ENCODE results near the gene MTG2.

The MTG2 gene

DNA sequence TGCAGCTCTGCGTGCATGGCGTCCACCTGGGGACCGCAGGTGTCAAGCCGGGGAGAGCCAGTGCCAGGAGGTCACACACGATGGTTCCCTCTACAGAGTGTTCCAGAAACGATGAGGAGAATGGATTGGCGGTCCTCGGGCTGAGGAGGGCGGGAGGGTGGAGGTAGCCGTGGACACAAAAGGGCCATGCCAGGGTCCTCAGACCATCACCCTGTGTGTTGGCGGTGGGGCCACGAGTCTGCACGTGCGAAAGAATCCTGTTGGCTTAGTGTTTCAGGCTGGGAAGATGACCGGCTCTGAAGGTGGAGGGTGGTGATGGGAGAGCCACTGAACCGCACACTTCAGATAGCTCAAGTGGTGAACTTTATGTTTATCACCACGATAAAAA, 23.6 kb downstream of the MTG2 start:
- no peak for FAIRE-seq

DNA sequence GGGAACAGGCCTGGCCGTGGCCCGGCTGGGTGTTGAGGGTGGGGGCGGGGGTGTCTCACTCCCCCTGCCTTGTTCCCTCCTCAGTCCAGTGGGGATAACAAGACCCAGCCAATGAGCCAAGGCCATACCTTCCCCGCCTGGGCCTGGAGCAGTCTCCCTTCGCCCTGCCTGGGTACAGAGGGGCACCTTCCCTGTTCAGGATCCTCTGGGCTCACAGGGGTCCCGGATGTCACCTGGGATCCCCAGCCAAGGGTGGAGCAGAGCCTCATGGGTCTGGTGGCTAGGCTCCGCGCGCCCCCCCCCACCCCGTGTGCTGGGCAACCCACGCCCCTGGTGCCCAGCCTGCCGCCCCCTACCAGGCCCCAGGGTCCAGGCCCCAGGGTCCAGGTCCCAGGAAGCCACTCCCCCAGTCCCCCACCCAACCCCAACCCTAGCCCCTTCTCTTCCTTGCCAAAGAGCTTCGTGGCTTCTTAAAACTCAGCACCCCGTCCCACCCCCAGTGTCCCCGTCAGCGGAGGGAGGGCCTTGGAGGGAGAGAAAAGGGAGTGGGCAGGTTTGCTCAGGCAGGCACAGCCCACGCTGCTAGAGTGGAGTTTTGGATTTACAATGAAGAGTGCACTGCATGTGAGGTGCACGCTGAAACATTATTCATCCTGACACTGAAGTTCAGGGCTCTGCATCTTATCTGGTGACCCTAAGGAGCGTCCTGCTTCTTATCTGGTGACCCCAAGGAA, 25.4 kb downstream of the MTG2 start:
- FAIRE-seq = no peak

DNA sequence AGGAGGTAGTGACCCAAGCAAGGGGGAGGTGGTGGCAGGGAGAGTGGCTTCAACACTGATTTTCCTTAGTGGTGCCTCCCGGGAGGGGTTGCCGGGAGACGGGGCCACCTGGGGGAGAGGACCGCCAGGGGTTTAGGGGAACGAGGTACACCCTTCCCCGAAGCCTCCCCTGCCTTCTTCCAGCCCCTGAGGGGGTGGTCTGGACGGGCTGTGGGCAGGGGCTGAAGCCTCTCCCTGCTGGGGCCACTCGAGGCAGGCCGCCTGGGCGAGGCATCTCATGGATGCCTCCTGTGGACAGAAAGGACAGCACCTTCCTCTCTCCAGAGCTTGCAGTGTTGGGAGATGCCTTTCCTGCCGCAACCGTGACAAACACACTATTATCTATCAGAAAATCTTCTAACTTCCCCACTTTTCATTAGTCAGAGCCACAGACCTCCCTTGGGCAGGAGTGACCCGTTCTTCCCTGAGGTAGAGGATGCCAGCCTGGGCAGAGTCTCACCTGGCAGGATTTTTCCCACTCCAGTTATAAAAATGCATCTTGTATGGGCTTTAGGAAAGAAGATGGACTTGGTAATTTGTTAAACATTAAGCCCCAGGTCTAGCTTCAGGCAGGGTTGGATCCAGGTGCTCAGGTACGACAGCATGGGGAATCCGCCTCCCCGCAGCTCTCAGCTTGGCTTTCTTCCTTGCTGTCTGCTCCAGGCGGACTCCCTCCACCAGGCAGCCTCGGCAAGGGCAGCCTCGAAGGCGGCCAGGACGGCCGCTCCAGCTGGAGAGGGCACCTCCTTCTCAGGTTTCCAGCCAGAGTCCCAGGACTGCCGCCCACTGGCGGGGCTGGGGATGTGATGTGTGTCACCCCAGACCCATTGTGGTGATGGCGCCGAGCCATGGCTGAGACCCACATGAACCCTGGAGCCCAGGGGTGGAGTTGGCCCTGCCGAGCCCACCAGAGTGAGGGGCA, 26.2 kb downstream of the MTG2 start:
- no peak for FAIRE-seq

DNA sequence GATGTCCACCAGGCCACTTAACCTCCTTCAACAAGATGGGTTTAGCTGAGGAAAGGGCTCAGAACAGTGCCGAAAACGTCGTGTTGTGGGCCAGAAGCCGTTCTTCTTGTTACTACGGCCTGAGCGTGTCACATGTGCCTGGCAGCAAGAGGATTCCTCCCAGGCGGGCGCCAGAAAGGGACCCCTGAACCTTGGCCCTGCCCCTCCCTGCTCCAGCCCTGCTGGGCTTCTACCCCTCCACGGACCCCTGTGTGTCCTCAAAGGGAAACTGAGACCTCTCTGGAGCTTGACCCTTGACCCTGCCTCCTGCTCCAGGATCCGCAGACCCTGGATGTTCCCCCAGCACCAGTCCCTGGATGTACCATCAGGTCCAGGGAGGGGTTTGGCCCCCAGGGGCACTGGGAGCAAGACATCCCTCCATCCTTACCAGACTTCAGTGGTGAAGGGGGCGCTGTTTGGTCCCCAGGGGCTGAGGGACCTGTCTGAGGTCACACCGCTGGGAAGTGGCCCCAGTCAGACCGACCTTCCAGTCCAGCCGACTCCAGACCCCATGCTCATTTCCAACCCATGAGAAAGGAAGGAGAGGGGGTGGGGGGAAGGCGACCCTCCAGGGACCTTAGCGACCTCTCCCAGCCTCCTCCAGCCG, 27.1 kb downstream of the MTG2 start:
- FAIRE-seq = no peak

DNA sequence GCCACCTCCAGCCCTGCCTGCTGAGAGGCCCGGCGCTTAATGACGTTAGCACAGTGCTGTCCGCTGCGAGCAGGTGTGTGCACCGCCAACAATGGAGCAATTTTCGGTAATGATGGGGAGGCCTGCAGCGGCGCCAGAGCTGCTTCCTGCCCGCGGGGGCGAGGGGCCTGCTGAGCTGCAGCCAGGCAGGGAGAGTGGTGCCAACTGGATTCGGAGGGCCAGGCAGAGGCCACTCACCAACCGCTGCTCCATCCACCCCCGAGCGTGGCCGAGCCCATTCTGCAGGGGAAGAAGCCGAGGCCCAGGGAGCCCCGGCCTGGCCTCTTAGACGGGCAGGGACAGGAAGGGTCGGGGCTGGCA, 27.6 kb downstream of the MTG2 start:
- no peak for FAIRE-seq

DNA sequence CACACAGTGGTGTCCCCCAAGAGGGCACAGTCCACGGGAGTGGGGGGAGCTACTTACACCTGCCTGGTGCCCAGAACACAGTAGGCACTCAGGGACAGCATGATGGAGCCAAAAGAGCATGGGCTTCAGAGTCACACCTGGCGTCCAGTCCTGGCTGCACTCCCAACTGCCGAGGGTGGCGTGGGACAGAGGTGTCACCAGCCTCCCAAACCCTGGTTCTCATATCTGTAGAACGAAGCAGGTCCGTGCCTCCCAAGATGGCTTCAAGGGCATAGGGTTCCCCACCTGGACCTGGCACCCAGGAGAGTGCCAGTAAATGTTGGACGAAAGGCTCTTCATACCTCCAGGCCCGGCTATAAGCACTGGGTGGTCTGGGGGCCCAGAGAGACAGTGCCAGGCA, 28.4 kb downstream of the MTG2 start:
- no peak for FAIRE-seq

DNA sequence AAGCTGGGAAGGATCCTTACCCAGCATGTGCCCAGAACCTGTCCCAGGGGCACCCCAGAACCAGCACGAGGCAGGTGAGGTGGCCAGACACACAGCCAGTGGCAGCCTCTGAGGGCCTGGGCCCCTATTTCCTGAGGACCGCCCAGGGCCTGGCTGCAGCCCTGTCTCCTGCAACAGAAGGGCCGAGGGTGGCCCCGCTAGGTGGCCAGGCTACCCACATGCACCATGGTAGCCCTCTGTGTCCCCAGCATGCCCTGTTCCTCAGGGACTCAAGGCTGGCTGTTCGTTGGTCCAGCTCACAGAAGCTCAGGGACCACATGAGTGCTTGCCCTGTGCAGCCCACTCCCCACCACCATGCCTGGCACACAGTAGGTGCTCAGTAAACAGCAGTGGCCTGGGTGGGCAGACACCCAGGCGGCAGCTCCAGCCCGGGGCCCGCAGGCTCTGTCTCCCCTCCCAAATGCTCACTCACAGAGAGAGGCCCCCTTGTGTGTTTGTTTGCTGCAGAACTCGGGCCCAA, 29.0 kb downstream of the MTG2 start:
- FAIRE-seq = no peak

DNA sequence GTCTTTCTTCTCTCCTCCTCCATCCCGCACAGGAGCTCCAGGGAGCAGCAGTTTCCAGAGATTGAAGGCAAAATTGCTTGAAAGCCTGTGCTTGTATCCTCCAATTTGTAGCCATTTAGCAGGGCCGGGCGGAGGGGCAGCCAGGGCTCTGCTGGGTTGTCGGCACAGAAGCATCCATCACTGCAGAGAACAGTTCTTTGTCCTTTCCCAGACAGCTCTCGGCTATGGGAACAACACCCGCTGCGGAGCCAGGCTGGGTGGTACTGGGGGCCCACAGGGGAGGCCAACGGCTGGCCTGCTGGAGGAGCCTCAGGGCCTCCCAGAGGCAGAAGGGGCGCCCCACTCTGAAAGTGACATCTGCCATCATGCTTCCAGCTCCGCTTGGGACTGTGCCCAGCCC, 29.5 kb downstream of the MTG2 start:
- no peak for FAIRE-seq

DNA sequence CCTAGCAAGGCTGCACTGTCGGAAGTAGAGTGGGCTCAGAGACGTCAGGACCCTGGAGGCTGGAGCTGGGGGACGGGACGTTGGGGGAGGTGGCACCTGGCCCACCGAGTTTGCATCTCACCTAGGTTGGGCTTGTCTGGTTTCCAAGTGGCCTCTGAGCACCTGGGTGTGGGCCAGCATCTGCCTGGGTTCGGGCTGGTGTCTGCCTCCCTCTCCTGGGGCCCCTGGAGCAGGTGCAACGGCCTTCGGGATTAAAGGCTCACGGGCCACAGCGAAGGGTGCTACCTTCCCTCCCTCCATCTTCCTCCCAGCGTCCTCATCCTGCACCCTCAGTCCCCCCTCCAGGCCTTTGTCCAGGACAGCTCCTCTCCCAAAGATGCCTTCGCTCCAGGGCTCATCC, 31.2 kb downstream of the MTG2 start:
- no peak for FAIRE-seq

DNA sequence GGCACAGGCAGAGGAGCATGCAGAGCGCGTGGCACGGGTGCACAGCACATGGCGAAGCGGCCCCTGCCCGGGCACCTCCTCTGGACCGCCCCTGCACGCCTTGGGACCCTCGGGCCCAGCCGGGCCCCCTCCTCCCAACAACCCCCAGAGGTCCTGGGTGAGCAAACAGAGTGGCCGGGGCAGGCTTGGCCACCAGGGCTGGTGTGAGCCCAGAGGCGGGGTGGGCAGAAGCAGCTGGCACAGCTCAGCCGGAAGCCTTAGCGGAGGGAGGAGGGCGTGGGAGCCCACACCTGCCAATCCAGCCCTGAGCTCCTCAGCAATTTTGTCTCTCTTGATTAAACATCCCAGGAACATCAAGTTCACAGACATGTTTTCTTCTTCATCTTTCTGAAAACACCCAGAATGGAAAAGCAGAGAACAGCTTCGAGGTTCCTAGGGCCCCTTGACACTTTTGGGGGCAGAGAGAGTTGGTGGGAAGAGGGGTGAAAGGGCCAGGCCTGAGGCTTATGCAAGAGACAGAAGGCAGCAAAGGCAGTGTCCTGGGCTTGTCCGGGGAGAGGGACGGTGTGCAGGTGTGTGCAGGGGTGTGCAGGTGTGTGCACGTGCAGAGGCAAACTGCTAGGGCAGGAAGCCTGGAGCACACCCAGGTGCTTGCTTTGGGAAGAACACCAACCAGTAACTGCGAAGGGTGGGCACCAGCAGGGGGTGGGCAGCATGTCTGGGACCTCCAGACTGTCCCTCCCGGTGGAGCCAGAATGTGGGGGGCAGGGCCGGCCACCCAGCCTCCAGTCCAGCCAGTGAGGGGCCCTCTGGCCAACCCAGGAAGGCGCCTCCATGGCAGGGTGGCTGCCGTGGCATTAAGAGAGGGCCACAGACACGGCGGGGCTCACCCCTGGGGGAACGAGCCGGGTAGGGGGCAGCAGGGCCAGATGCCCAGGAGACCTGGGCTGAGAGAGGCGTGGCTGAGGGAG, 32.5 kb downstream of the MTG2 start:
- no peak for FAIRE-seq

DNA sequence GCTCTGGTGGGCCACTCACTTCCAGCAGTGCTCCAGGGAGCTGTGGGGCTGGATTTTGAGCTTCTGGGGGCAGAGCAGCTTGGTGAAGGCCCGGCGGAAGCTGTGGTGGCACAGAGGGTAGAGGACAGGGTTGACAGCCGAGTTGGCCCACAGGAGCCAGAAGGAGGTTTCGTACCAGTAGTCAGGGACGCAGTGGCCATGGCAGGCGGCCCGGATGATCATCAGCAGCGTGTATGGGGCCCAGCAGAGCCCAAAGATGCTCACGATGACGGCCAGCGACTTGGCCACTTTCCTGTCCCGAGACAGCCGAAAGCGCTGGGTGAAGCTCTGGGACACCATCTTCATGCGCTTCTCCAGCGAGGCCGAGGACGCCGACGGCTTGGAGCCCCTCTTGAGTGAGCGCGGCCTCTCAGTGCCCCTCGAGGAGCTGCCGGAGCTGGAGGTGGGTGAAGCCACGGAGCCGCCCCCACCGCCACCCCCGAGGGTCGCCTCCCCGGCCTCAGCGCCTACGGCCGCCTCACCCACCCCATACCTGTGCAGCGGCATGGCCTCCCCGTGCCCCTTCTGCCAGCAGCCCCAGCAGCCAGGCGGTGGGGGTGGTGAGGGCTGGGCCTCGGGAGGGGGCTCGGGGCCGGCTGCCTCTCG, 33.3 kb downstream of the MTG2 start:
- no peak for FAIRE-seq

DNA sequence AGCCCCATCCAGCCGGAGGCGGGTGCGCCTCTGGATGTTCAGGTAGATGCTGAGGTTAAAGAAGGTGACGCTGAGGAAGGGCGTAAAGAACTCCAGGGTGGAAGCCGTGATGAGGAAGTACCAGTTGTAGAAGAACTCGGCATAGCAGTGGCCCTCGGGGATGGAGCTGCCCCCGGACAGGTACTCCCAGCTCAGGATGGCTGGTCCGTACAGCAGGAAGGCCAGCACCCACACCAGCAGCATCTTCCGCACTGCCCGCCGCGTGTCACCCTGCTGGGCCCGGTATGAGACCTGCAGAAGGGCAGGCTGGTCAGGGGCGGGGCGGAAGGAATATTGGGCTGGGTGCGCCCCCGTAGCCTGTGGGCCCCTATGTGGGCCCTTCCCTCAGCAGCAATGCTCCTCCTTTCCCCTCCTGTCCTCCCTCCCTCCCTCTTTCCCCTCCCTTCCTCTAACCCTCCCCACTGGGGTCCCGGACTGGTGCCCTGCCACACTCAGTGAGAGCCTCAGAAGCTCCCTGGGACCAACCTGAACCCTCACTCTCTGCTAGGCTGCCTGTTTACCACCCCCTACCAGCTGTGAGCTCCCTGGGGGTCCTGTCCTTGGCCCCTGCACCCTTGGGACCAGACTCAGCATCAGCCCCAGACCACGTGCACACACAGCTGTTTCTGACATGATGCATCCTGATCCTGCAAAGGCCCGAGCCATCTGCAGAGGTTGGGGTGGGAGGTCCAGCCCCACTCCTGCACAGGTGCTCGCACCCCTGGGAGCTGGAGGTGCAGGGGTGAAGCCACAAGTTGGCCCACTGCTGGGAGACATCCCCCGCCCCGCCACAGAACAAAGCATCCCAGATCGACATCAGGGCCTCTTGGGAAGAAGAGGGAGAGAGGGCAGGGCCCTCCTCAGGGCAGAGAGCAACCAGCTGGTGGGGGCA, 34.1 kb downstream of the MTG2 start:
- FAIRE-seq = no peak

DNA sequence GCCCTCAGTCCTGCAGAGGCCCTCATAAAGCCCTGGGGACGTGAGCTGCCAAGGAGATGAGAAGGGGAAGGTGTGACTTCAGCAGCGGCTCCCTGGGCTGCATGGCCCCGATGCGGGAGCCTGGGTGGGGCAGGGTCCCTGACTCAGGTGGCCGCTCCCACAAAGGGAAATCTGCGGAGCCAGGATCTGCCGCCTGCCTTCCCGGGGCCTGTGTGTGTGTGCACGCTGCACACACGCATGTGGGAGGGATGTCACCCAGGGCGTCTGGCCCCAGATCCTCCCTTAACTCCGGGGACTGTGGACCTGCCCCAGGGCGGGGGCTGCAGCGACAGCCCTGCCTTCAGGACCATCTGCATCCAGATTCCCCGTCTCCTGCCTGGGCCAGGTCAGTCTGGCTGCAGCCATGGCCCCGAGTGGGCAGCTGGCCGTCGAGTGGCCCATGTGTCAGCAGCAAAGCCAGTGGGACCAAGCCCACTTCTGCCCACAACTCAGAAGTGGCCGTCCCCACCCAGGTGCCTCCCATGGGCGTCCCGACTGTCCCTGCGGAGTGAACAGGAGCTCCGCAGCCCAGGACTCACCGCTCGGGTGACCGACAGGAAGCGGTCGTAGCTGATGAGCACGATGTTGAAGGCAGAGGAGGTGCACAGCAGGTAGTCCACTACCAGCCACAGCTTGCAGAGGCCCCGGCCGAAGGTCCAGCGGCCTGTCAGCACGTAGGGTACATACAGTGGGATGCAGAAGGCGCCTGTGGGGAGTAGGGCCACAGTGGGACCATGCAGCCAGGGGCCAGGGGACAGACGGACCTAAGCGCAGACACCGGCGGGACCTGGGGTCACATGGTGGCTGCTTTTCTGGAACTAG, 35.3 kb downstream of the MTG2 start:
- no peak for FAIRE-seq

DNA sequence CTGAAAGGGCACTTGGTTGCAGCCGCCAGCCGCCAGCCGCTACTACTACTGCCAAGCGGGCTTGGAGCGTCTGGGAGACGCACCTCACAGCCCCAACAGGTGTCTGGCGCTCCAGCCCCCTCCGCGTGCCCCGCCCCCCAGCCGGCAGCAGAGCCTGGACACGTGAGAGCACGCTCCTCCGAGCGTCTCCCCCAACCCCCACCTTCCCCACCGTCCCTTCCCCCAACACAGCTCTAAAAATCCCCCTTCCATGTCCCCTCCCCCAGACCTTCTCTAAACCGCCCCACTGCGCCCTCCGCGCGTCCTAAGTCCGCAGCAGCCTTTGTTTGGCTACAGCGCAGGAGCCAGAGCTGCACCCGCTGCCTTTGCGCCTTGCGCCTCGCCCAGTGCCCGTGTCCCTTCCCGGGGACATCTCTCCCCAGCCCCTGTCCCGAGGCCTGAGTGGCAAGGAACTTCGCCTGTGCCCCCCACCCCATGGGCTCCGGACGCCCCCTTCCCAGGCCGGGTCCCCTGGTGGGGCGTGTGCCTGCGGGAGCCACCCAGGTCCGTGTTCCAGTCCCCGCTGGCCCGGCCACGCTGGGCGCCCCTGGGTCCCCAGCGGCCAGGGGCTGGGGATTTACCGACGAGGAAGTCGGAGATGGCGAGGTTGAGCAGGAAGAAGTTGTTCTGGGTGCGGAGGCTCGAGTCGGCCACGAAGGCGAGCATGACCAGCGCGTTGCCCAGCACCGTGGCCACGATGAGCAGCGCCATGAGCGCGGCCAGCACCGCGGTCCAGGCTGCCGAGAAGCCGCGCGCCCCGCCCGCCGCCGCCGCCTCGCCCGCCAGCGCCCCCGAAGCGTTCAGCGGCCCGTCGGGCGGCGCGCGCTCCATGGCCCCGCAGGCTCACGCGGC, 36.5 kb downstream of the MTG2 start:
- no peak for FAIRE-seq

DNA sequence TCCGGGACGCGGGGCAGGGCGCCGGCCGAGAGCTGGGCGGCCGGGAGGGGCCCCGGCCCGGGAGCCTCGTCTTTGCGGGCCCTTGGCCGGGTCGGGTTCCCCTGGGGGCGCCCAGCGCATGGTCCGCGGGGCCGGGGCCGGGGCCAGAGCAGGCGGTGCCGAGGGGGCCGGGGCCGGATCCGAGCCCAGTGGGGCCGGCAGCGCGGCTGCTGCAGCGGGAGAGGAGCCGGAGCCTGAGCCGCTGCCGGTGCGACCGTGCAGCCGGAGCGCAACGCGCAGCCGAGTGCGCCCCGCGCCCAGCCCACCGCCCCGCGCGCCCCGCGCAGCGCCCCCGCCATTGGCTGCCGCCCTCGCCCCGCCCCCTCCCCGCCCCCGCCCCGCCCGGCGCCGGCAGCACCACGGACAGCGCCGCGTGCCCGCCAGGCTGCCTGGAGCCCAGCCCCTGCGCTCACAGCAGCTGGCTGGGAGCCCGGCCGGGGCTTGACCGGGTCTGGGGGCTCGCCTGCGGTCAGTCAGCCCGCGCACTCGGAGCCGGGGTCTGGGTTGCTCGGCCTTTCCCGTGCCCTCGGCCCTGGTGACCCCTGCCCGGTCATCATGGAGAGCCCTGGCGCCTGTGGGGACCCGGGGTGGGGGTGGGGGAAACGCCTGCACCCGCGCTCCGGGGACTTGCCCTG, 37.3 kb downstream of the MTG2 start, which contains the start of gene HRH3:
HRH3 (minus strand) TSS at position 287 of the 674 bp plus-strand sequence. CDS start 308 bp downstream, outside the sequence.
- FAIRE-seq = no peak

DNA sequence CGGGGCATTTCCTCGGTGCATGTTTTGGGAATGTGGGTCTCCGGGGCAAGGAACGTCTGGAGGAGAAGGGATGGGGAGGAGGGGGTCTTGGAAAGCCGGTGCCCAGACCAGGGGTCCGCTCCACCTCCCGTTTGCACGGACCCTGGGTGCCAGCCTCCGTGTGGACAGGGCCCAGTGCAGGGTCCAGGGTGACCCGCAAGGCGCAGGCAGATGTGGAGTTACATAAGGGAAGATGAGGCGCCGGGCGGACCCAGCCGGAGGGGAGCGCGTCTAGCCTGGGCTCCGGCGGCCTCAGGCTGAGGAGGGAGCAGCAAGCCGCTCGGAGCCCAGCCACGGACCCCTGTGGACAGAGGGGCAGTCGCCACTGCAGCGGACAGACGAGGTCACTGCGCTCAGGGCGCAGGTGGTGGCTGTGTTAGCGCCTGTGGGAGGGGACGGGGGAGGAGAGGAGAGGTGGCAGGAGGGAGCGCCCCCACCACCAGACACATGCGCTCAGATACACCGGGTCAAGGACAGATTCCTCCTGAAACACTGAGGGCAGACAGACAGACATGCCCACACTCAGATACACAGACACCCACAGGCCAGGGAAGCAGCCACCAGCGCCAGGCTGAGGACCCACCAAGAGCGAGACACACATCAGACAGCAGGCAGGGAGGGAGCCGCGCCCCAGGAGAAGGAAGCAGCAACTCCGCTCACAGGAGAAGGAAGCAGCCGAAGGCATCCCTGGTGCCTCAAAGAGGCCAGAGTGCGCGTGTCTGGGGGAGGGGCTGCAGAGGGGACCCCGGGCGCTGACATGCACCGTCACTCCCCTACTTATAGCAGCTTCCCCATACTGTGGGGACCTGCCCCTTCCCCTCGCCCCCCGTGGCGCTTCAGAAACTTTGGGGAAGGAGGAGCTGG, 38.1 kb downstream of the MTG2 start:
- no peak for FAIRE-seq

All from G401.6 (cell line).